Heart right ventricle (tissue), 16 donors: Measurements from ENCODE around the gene WNT7A. TPM values are rescaled to one million over a fixed set of nuclear protein-coding genes. Genes with fewer than 3 reads are reported as not detected.

Source experiments
- ATAC-seq, 8 donors: fragments of 200-7000 bp; cut with Tn5 transposase; one replicate each; pipeline ENCODE4 v1.9.1; 2020; ENCODE audit warnings: mild to moderate bottlenecking in 8 of 8, moderate library complexity in 8 of 8, moderate number of reproducible peaks in 1 of 8
- DNase-seq, 2 donors: peaks; one replicate each; pipeline ENCODE4 v3.0.0-alpha.2; 2020
- H3K27ac ChIP-seq, 10 donors: fragments of 200-600 bp; sonication (generic) in 2 of 10; one replicate each; pipeline versions ENCODE4 v1.5.0 to v1.8.0; 2020 to 2022; ENCODE audit warnings: mild to moderate bottlenecking in 3 of 10
- H3K27me3 ChIP-seq, 7 donors: fragments of 200-600 bp; one replicate each; pipeline ENCODE4 v1.8.0; 2021 to 2022; ENCODE audit warnings: mild to moderate bottlenecking in 2 of 7
- H3K36me3 ChIP-seq, 9 donors: fragments of 200-600 bp; sonication (generic) in 1 of 9; one replicate each; pipeline versions ENCODE4 v1.5.0 to v1.8.0; 2020 to 2022; ENCODE audit warnings: mild to moderate bottlenecking in 2 of 9
- H3K4me1 ChIP-seq, 9 donors: fragments of 200-600 bp; sonication (generic) in 1 of 9; one replicate each; pipeline versions ENCODE4 v1.5.0 to v1.8.0; 2020 to 2022; ENCODE audit warnings: mild to moderate bottlenecking in 4 of 9
- H3K4me3 ChIP-seq, 10 donors: fragments of 200-600 bp; sonication (generic) in 2 of 10; one replicate each; pipeline versions ENCODE4 v1.5.0 to v1.8.0; 2020 to 2022; ENCODE audit warnings: mild to moderate bottlenecking in 7 of 10, moderate library complexity in 2 of 10
- H3K9me3 ChIP-seq, 11 donors: fragments of 200-600 bp in 10 of 11; sonication (generic) in 2 of 11; one replicate each; pipeline versions ENCODE4 v1.5.0 to v1.8.0; 2013 to 2022; ENCODE audit warnings: mild to moderate bottlenecking in 2 of 11, control low read depth in 1 of 11, moderate library complexity in 1 of 11
- WGBS, 2 donors: extraction: QIAGEN DNeasy Blood & Tissue Kit; methylation state at CpG; one replicate each; pipeline ENCODE4 v1.1.7; 2013; ENCODE audit warnings: inconsistent platforms in 1 of 2; 5-methylcytosine and 5-hydroxymethylcytosine counted together
- intact Hi-C, 10 donors: fragments of 100-400 bp; cut with DNase I; formaldehyde crosslinking; loops; one replicate each; pipeline versions ENCODE4 v1.11.1 to v1.14.2; 2022
- polyA plus RNA-seq, 2 donors: library from polyadenylated mRNA; stranded (reverse); fragments of 200-250 nt; gene quantifications; one replicate each; pipeline ENCODE4 v1.2.3, GENCODE V29; 2013
- total RNA-seq, 10 donors: library from RNA; stranded (reverse); fragmentation: NEBNext Ultra II Directional in 3 of 10; extraction: Animal tissue kit (Norgen Biotek cat#: 25700) in 3 of 10; gene quantifications; one replicate each; pipeline versions ENCODE4 v1.2.1 to v1.2.4, GENCODE V29; 2021 to 2023
- TF ChIP-seq, protein P1 (sequence below), 9 donors: fragments of 200-600 bp; sonication (generic) in 2 of 9; IDR thresholded peaks; one replicate each; pipeline versions ENCODE4 v1.5.0 to v1.8.0; 2021 to 2022; ENCODE audit warnings: antibody characterized with exemption in 9 of 9, mild to moderate bottlenecking in 5 of 9, moderate library complexity in 1 of 9
- donor health status: Arrhythmogenic right ventricular cardiomyopathy.
- donor health status: ischemic (EF 13 %, LVEDD 7.1; RV severe dilation, severe dysfunction).
- donor health status: healthy with polysubstance abuse.
- donor health status: DM: no; HTN: yes; CAD: no.
- donor health status: DM: no; HTN: no; CAD: no.
- donor health status: ischemic (EF 25% LVEDD 6.9; RV normal size, moderate dysfunction).
- donor health status: ischemic (EF 25% LVEDD 5.7; RV mildly dilated, moderate dysfunction).
- donor health status: healthy.
- donor health status: DM: yes; HTN: yes; CAD: no.
- donor health status: Ischemic cardiomyopathy.
- donor health status: ischemic (EF 35%, LVEDD 5.7; RV mildly dilated, moderate dysfunction).
- donor health status: nonischemic (EF 11% LVEDD 7.7; RV severe dilation, severe dysfunction).
- donor health status: DM: yes; HTN: yes; CAD: no.
- donor health status: PGD.
- donor health status: ischemic (EF 29% LVEDD 5.4; RV normal size, mild dysfunction).
- donor health status: nonischemic (EF 23%, LVEDD 6.1; RV moderate dilation, normal function).

Gene WNT7A
- total and polyA plus RNA-seq, 12 donors: not detected

- no peaks in the 10 kb centered on the region for H3K4me1 ChIP-seq
- peaks cover 0 to 65% (median 52%) of the 10 kb centered on the region in 7 donors for H3K27me3 ChIP-seq
- DNase-seq (no peak), ATAC-seq (no peak)
- TF ChIP-seq, protein P1, sequence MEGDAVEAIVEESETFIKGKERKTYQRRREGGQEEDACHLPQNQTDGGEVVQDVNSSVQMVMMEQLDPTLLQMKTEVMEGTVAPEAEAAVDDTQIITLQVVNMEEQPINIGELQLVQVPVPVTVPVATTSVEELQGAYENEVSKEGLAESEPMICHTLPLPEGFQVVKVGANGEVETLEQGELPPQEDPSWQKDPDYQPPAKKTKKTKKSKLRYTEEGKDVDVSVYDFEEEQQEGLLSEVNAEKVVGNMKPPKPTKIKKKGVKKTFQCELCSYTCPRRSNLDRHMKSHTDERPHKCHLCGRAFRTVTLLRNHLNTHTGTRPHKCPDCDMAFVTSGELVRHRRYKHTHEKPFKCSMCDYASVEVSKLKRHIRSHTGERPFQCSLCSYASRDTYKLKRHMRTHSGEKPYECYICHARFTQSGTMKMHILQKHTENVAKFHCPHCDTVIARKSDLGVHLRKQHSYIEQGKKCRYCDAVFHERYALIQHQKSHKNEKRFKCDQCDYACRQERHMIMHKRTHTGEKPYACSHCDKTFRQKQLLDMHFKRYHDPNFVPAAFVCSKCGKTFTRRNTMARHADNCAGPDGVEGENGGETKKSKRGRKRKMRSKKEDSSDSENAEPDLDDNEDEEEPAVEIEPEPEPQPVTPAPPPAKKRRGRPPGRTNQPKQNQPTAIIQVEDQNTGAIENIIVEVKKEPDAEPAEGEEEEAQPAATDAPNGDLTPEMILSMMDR (IDR thresholded peaks at IDR 0.05): no peak
- H3K9me3 ChIP-seq: peaks cover 0 to 10% (median 0%) of the 10 kb centered on the region in 11 donors
- no peak overlapping the region for H3K4me3 ChIP-seq
- no peak overlapping the region for H3K27ac ChIP-seq
- 41 to 49% methylated on average over 14 of the region's 14 CpGs for WGBS, 2 donors
- H3K36me3 ChIP-seq: no peaks in the 10 kb centered on the region
- intact Hi-C loops: no loop called here
Observed at GRCh38 chr3:13866041-13866965, 13.6 kb downstream of the WNT7A start.

DNA sequence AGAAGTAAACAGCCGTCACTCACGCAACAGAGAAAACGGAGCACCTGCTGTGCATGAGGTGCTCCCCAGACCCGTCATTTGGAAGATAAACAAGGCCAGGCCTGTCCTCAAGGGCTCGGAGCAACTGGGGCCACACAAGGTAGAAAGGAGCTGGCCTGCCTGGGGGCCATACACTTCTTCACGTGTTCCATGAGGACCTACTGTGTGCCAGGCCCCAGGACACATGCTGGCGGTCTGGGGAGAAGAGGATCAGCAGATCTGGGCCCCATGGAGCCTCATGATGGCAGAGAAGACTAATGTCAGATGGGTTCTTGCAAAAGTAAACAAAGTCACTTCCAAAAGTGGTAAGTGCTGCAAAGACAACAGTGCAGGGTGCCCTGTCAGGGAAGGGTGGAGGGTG lies 14.3 kb downstream of the WNT7A start:
- H3K27me3 ChIP-seq: peaks cover 0 to 69% (median 59%) of the 10 kb centered on the region in 7 donors

DNA sequence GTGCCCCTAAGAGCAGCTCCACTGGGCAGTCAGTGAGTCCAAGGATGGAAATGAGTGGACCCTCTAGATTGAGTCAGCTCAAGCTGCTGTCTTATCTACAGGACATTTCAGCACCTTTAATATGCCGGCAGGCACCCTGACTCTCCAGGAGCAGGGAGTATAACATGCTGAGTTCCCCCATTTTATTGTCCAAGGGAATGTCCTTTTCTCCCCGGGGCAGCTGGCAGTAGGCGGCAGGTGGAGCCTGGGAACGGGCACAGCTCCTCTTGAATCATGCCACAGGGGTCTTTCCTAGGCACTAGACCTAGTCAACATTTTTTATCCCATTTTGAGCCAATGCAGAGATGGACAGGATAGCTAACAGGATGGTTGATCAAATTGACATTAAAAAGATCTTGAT lies 14.8 kb downstream of the WNT7A start:
- no peak for ATAC-seq
- no peak for DNase-seq
- WGBS, 2 donors: 60 to 61% methylated on average over 4 of the region's 4 CpGs
- H3K27ac ChIP-seq: no peak overlapping the region
- H3K4me3 ChIP-seq: no peak overlapping the region
- H3K27me3 ChIP-seq: peaks cover 0 to 73% (median 64%) of the 10 kb centered on the region in 7 donors
- no peaks in the 10 kb centered on the region for H3K36me3 ChIP-seq
- intact Hi-C loops: no loop called here
- TF ChIP-seq, protein P1 (IDR thresholded peaks at IDR 0.05): no peak
- no peaks in the 10 kb centered on the region for H3K9me3 ChIP-seq
- H3K4me1 ChIP-seq: no peaks in the 10 kb centered on the region

More for the DNA sequence above, 14.3 kb downstream of the WNT7A start:
- intact Hi-C loops: no loop called here
- Histone ChIP-seq H3K9me3 (peaks cover 0 to 4% (median 0%) of the 10 kb centered on the region in 11 donors), H3K4me1 (no peaks in the 10 kb centered on the region), H3K36me3 (no peaks in the 10 kb centered on the region), H3K27ac (no peak overlapping the region), H3K4me3 (no peak overlapping the region)
- DNase-seq (no peak), ATAC-seq (no peak)
- TF ChIP-seq, protein P1 (IDR thresholded peaks at IDR 0.05): no peak
- WGBS, 2 donors: 57 to 64% methylated on average over 7 of the region's 7 CpGs

DNA sequence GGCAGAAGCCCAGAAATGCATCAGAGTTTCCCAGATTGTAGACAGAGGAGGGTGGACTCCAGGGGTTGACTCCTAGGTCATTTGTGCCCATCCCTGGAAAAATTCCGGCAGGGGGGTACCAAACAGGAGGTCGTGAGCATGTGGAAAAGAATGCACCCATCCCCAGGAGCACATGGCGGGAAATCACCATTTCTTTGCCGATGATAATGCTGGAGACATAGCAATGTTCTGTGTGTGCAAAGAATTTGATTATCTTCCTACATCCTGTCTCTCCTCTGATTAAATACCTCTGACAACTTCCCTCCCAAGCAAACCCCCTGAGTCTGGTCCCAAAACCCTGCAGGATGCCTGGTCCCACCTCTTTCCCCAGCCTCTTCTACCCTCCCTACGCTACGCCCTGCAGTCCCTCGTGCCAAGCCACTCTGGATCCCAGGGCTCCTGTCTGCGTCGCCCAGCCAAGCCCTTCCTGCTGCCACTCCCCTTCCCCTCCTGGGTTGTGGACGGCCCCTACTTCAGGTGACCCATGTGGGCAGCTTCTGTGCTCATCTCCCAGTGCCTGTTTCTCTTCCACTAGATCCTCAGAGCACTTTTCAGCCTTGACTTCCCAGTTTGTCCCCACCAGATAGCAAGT lies 15.8 kb downstream of the WNT7A start:
- 39 to 45% methylated on average over 10 of the region's 10 CpGs for WGBS, 2 donors
- DNase-seq (no peak), ATAC-seq (no peak)
- Histone ChIP-seq H3K27ac (no peak overlapping the region), H3K36me3 (no peaks in the 10 kb centered on the region), H3K9me3 (no peaks in the 10 kb centered on the region), H3K27me3 (peaks cover 0 to 84% (median 74%) of the 10 kb centered on the region in 7 donors), H3K4me1 (no peaks in the 10 kb centered on the region), H3K4me3 (no peak overlapping the region)
- intact Hi-C loops: no loop called here
- TF ChIP-seq, protein P1 (IDR thresholded peaks at IDR 0.05): no peak
